PFSK-1 (cell line): Measurements from ENCODE around the gene SUMO4.

Source experiments
- FOXP2 ChIP-seq: optimal IDR thresholded peaks from 2 replicates; pipeline ENCODE3; 2011; ENCODE audit warnings: borderline replicate concordance, control low read depth, inconsistent platforms; ENCODE audit not compliant: insufficient read depth; ENCODE audit errors: extremely low read length, extremely low read depth
- POLR2AphosphoS5 ChIP-seq: IDR thresholded peaks from 2 replicates; pipeline ENCODE4 v1.6.1; 2012; ENCODE audit warnings: low read depth, mild to moderate bottlenecking, control low read depth, low read length, moderate library complexity
- SIN3A ChIP-seq: IDR thresholded peaks from 2 replicates; pipeline ENCODE4 v1.6.1; 2012; ENCODE audit warnings: mild to moderate bottlenecking, low read length, moderate library complexity, borderline replicate concordance; ENCODE audit not compliant: insufficient read depth
- TAF1 ChIP-seq: IDR thresholded peaks from 2 replicates; pipeline ENCODE4 v1.6.1; 2012; ENCODE audit warnings: low read length, control low read depth, borderline replicate concordance; ENCODE audit not compliant: insufficient read depth
- TF ChIP-seq, protein P1 (sequence below), 2 experiments: IDR thresholded peaks; 2 replicates each; pipeline versions ENCODE4 v1.6.1 to v1.8.0; 2011 to 2012; ENCODE audit warnings: low read depth in 2 of 2, low read length in 2 of 2, control low read depth in 1 of 2, inconsistent platforms in 1 of 2, mild to moderate bottlenecking in 1 of 2, moderate library complexity in 1 of 2; ENCODE audit not compliant: insufficient read depth in 1 of 2

GRCh38 chr6:149364557-149364956, 35.5 kb upstream of the SUMO4 start:
- TF ChIP-seq POLR2AphosphoS5 (no peak), SIN3A (no peak), TAF1 (no peak), FOXP2 (no peak)
- TF ChIP-seq, protein P1, sequence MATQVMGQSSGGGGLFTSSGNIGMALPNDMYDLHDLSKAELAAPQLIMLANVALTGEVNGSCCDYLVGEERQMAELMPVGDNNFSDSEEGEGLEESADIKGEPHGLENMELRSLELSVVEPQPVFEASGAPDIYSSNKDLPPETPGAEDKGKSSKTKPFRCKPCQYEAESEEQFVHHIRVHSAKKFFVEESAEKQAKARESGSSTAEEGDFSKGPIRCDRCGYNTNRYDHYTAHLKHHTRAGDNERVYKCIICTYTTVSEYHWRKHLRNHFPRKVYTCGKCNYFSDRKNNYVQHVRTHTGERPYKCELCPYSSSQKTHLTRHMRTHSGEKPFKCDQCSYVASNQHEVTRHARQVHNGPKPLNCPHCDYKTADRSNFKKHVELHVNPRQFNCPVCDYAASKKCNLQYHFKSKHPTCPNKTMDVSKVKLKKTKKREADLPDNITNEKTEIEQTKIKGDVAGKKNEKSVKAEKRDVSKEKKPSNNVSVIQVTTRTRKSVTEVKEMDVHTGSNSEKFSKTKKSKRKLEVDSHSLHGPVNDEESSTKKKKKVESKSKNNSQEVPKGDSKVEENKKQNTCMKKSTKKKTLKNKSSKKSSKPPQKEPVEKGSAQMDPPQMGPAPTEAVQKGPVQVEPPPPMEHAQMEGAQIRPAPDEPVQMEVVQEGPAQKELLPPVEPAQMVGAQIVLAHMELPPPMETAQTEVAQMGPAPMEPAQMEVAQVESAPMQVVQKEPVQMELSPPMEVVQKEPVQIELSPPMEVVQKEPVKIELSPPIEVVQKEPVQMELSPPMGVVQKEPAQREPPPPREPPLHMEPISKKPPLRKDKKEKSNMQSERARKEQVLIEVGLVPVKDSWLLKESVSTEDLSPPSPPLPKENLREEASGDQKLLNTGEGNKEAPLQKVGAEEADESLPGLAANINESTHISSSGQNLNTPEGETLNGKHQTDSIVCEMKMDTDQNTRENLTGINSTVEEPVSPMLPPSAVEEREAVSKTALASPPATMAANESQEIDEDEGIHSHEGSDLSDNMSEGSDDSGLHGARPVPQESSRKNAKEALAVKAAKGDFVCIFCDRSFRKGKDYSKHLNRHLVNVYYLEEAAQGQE (IDR thresholded peaks at IDR 0.05; ENCODE audit: insufficient read depth in 1 of 2, low read depth in 2 of 2, low read length in 2 of 2), result no peak
